ENCODE results near the gene KRT23.
"Not testable (repeated sequence)": the region's sequence is repeated elsewhere in the genome, so short reads cannot be mapped to it uniquely, and the experiment has no call there.

KRT23 gene

DNA sequence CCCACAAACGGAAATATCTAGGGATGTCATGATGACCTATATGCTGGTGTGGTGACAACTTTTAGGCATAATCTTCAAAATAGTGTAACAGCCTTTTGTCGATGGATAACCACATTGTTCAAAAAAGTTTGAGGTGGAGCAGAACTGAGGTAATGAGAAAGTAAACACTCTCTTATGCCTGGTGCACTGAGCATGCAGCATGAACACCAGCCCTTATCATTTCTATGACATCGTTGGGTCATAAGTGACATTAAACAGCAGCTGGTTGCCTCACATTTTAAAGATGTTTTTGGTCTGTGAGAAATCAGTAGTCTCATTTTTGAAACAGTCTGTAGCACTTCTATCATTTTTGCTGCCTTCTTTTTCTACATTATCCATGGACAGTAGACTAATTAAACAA lies 1.8 kb downstream of the KRT23 start:
- no peak for DNase-seq (ENCODE audit: extremely low spot score)
- TF ChIP-seq CTCF (IDR thresholded peaks at IDR 0.05; ENCODE audit: control extremely low read depth, extremely low read depth, low read depth, missing control alignments) = no peak
- ChIA-PET CTCF (interaction anchor here (1.0 to 1.3 kb wide), 2 partner anchors 613 to 727 kb away, joined by 3 read pairs; no protein-coding TSS in a partner anchor), POLR2A (no interaction called here)

- DNase-seq (ENCODE audit: extremely low spot score) = no peak
- ChIA-PET CTCF (interaction anchor here (1.3 to 1.6 kb wide), 2 partner anchors 17 to 731 kb away, joined by 3 to 6 read pairs; no protein-coding TSS in a partner anchor), POLR2A (no interaction called here)
- no peak for TF ChIP-seq CTCF (IDR thresholded peaks at IDR 0.05; ENCODE audit: control extremely low read depth, extremely low read depth, low read depth, missing control alignments)
These were observed 4.8 kb downstream of the KRT23 start for GRCh38 chr17:40932608-40933007.

DNA sequence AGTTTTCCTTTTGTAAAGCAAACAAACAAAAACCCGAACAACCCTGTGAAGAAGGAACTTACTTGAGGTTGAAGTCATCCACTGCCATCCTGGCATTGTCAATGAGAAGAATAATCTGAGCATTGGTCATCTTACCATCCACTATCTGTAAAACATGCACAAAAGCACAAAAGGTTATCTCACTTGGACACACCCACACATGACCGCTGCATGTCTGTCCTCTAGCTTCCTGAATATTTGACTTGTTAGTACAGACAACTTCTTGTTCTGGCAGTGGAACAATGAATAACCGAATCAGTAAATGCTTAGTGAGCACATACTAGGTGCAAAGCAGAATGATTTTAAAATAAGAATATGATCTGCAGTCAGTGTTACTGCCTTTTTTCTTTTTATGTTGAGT lies 6.1 kb downstream of the KRT23 start:
- POLR2A ChIA-PET = no interaction called here
- DNase-seq (ENCODE audit: extremely low spot score) = no peak
- CTCF ChIA-PET = interaction anchor here (1.1 to 1.3 kb wide), 2 partner anchors 10 to 16 kb away, joined by 3 to 6 read pairs; no protein-coding TSS in a partner anchor
- no peak for TF ChIP-seq CTCF (IDR thresholded peaks at IDR 0.05; ENCODE audit: control extremely low read depth, extremely low read depth, low read depth, missing control alignments)

GRCh38 chr17:40926341-40926740 lies 11.1 kb downstream of the KRT23 start:
- TF ChIP-seq CTCF (IDR thresholded peaks at IDR 0.05; ENCODE audit: control extremely low read depth, extremely low read depth, low read depth, missing control alignments) = no peak
- no peak for DNase-seq (ENCODE audit: extremely low spot score)
- ChIA-PET CTCF (no interaction called here), POLR2A (no interaction called here)

GRCh38 chr17:40922239-40922638 lies 15.2 kb downstream of the KRT23 start:
- CTCF ChIA-PET = no interaction called here
- POLR2A ChIA-PET = no interaction called here
- DNase-seq (ENCODE audit: extremely low spot score) = no peak
- TF ChIP-seq CTCF (IDR thresholded peaks at IDR 0.05; ENCODE audit: control extremely low read depth, extremely low read depth, low read depth, missing control alignments) = no peak

DNA sequence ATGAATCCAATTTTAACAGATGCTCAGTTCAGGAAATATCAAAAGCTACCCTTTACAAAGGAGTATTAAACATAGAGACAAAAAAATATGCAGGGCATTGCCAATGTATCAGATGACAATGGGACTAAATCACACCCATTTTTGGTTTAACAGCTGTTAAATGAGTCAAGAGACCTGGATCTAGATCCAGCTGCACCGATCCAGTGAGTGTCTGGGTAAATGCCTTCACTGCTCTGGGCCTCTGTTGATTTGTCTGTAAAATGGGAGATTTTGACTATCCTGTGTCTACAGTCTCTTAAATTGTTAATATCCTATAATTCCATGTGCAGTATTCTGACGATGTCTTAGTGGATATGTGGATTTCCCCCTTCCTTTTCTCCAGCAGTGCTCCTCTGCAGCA lies 16.4 kb downstream of the KRT23 start:
- ChIA-PET CTCF (no interaction called here), POLR2A (no interaction called here)
- DNase-seq (ENCODE audit: extremely low spot score) = no peak
- TF ChIP-seq CTCF (IDR thresholded peaks at IDR 0.05; ENCODE audit: control extremely low read depth, extremely low read depth, low read depth, missing control alignments) = no peak

DNA sequence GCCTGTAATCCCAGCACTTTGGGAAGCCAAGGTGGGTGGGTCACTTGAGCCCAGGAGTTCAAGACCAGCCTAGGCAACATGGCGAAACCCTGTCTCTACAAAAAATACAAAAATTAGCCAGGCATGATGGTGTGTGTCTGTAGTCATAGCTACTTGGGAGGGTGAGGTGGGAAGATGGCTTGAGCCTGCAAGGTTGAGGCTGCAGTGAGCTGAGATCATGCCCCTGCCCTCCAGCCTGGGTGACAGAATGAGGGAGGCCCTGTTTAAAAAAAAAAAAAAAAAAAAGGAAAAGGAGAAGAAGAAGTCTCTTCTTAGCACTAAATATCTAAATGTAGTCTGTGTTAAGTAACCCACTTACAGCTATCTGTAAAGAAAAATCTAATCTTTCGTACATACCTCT lies 20.3 kb downstream of the KRT23 start:
- CTCF ChIA-PET = interaction anchor here (1.2 to 2.2 kb wide), 4 partner anchors 357 to 745 kb away, joined by 3 to 8 read pairs (median 4); no protein-coding TSS in a partner anchor
- not testable (repeated sequence) for DNase-seq (ENCODE audit: extremely low spot score)
- POLR2A ChIA-PET = interaction anchor here (0.6 kb wide), 1 partner anchor 8 kb away, joined by 4 read pairs; no protein-coding TSS in a partner anchor
